ENCODE results near the gene GPR149.
A peak's percentile ranks its signal among the peaks of the same experiment; 100 is the strongest.

GPR149 gene

DNA sequence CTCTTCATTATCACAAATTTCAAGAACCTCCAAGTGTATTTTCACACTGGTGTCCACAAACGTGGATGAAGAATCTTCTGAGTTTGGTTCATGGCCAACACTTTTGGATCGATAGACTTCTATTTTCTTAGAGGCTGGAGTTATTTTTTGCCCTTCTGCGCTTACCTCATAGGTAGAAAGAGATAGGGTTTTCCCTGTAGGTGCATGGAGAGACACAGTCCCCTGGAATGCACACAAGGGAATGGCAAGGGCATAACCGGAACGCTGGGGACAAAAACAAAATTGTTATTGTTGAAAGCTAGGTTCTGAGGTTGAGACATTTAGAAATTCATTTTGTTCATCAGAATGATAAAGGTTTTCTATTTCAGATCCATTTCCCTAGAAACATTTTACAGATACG lies 92.0 kb downstream of the GPR149 start:
- DNase-seq = no peak

DNA sequence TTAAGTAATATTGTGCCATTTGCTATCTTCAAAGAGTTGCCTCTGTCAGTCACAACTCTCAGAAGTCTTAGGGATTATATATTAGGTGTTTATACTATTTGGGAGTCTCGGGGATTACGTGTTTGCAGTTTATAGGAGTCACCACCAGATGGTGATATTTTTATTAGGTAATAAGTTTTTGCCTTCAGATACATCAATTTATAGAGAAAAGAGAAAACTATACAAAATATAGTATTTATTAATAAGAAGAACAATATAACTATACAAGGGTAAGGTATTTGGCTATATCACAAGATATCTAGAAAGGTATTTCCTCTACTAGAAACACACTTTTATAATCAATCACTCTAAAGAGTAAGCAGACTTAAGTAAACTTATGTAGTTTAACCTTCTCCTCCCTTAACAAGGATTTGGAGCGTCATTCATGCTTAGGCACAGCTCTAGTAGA lies 95.0 kb downstream of the GPR149 start:
- DNase-seq = no peak

DNA sequence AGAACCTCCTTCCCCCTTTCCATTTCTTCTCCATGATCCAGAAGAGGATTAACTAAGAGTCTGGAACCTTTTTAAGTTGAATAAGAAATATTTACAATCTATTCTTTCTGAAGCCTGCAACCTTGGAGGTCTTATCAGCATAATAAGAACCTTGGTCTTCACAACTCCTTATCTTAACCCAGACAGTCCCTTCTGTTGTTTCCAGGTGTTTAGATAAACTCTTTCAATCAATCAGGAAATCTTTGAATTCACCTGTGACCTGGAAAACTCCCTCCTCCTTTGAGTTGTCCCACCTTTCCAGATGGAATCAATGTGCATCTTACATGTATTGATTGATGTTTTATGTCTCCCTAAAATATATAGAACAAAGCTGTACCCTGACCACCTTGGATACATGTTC lies 102.1 kb downstream of the GPR149 start:
- DNase-seq = no peak

DNA sequence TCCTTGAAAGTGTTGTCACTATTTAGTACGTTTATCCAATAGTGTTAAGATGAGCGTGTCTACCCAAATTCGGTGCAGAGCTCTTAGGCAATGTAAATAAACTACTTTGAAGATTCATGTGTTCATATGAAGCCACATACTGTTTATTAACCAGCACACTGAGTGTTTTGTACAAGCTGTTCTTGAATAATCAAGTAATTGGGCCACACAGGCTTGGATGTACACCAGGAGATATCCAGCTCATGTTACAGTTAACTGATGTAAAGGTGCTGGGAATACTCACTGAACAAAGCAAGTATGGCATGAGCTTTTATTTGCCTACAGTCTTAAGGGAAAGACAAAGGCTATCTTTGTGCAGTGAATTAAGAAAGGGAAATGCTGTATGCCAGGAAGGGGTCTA lies 105.1 kb downstream of the GPR149 start:
- DNase-seq = no peak

DNA sequence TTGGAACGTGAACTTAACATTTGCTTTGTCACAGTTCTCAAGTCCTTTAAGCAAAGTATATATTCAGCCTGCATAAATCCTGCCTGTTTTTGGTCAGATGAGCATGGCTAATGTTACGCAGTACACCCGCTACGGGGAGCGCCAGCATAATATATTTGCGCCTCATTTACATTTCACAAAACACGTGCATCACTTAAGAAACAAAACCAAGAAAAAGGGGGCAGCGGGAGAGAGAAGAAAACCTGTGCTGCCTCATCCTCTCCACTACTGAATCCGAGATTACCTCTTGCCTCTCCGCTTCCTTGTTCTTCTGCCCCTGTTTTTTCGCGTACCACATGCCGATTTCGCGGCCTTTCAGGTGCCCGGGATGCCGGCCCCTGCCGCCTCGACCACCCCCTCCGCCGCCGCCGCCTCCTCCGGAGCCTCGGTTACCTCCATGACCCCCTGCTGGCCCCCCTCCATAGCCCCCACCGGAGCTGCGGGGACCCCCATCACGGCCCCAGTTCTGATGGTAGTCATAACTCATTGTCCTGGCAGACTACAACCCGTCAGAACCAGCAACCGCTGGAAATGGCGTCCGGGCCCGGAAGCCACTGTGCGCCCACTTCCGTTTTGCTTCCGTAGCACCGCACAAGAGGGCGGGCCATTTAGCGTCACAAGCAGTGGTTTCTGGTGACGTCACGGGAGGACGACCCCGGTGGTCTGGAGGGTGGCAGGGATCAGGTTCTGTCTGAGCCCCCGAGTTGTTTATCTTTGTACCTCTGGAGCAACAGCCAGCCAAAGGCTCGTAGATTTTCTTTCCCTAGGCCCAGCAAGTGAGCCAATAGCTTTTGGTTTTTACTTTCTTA lies 105.9 kb downstream of the GPR149 start, which contains the start of gene DHX36:
DHX36 (minus strand) TSS at position 597 of the 848 bp plus-strand sequence; CDS start at position 526, 71 bp downstream.
- DNase-seq = peak; percentile 90

DNA sequence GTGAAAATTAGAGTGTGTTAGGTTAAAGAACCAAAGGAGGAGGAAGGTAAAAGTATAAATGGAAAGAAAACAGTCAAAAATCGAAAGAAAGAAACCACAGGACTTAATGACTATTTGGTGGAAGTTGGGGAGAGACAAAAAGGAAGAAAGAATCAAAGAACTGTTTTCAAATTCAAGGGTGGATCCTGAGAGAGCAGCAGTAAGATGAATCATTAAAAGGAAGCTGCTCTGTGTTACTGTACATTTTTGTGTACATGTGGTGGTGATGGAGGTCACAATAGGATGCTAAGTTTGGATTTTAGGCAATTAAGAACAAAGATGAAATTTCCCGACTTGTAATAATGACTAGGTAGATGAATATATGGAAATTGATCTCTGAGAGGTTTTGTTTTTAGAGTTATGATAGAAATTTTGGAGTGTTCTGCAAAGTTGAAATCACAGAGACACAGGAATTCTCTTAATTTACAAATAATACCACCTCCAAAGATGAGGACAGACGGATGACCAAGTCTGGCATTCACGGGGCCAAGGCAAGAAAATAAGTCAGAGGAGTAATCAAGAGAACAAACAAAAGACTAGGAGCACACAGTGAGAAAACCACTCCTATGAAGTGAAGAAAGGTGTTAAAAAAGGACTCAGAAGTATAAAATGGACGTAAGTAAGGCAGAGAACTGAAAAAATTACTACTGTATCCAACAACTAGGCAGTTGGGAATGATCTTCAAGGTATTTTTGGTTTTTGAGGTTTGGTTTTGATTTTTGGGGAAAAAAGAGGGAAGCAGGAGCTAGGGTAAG lies 112.8 kb downstream of the GPR149 start:
- no peak for DNase-seq

DNA sequence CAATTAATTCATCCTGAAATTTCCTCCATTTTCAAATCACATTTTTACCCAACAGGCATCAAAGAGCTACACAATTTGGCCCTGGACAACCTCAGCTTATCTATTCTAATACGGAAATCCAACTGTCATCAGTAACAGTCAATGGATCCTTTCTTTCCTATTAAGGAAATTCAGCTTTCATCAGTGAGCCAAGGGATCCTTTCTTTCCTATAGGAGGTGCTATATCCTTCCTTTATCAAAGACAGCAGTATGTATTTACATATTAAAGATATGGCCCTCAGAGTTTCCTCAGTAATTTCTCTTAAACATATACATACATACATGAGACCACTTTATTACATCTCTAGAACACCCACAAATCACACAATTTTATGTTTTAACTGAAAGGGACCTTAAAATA lies 115.8 kb downstream of the GPR149 start:
- DNase-seq = no peak

DNA sequence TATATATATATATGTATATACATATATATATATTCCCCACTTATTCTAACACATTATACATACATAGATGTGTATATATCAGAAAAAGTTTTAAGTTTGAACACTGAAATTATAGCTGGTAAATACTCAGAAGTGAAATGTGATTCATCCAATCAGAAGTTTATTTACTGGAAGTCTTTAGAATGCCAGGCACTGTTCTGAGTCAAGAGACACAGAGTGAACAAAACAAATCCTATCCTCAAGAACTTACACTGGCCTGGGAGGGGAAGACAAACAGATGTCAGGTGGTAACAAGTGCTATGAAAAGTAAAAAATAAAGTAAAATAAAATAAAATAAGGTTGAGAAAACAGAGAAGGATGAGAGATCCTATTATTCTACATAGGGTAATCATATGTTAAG lies 119.2 kb downstream of the GPR149 start:
- DNase-seq = no peak

DNA sequence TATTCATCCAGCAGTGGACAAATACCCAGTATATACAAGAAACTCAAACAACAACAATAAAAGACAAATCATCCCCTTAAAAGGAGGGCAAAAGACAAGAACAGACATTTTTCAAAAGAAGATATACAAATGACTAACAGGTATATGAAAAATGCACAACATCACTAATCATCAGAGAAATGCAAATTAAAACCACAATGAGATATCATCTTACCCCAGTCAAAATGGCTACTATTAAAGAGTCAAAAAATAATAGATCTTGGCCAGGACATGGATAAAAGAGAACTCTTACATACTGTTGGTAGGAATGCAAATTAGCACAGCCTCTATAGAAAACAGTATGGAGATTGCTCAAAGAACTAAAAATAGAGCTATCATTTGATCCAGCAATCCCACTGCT lies 122.6 kb downstream of the GPR149 start:
- no peak for DNase-seq

DNA sequence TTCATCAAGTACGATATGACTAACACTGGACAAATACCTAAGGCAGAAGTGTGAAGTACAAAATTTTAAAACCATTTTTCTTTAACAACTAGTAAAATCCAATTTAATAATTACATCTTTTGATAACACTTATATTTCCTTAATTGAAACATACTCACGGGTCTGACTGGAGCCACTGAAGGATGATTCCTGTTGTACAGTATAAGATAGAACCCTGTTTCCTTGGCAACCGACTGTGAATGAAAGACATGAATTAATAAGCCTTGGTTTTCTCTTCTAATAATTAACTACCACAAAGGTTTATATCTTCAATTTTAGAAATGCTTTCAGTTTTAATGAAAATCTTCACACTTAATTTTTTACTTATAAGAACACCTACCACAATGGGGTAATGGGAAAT lies 125.1 kb downstream of the GPR149 start:
- no peak for DNase-seq

DNA sequence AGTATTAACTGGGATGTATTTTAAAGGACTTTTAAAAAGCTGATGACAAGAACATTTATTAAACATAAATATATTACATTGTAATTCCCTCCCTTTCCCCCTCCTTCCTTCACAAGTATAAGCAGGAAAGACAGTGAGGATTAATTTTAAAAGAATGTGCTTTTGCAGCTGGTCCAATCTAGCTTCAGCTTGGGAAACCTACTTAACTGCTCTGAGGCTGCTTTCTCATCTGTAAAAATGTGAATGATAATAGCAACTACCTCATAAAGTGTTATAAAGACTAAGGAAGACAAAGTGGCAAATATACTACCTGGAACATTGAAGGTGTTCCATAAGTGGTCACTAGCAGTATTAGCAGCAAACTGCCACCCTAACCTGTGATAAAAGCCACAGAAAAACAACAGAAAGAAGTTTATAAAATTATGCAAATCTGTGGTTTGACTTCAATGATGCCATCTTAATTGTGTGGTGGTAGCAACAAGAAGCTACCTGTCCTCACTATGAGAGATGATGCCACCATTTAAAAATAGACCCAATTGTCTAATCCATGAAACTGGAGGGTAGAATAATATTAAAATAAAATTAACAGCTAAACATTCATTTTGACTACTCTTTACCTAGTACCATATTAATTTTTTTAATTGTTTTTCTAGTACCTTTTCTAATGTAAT lies 125.7 kb downstream of the GPR149 start:
- DNase-seq = no peak

DNA sequence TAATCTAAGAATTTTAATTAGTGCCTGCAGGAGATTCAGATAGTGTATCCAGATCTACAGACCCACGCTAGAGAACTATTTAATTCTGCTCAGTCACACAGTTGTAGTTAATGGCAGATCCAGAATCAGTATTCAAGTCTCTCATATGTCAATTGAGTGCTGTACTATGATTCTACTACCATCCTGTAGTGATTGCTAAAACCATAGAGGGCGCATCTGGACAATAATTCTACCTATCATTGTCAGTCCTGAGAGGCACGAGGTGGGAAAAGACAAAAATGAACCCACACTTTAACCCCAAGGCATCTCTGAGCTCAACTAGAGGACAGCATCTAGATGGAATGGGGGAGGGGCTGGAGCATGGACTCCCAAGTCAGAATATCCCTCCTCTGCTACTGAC lies 128.4 kb downstream of the GPR149 start:
- DNase-seq = no peak

DNA sequence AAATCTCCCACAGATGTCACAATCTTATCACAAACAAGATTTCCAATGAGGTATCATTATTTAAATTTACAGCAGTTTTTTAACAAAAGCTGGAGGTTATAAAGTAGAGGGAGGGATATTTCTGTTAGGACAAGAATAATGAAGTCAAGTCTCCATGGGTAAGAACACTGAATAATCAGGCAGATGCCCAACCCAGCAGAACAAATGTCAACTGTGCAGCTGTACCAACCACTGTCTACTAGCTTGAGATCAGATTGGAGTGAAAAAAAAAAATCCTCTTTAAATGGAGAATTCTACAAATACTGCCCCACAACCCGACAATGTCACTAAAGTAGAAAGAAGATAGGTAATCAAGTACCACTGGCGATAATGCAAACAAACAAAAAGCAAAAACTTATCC lies 136.0 kb downstream of the GPR149 start:
- DNase-seq = no peak

DNA sequence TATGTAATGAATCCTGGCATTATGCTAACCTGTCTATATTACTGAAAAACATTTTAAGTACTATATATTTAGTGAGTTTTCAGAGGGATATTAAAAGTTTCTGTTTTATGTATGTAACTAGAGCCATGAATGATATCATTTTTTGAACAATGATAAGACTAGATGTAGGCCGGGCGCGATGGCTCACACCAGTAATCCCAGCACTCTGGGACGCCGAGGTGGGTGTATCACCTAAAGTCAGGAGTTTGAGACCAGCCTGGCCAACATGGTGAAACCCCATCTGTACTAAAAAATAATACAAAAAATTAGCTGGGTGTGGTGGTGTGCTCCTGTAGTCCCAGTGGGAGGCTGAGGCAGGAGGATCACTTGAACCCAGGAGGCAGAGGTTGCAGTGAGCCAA lies 139.8 kb downstream of the GPR149 start:
- no peak for DNase-seq

Data from activated naive CD4-positive, alpha-beta T cell treated with Interleukin-2 at 50 U/mL for 16 hours (primary cell).